Smooth muscle cell (in vitro differentiated cells): Measurements from ENCODE around the gene C12orf60. TPM values are rescaled to one million over a fixed set of nuclear protein-coding genes. Genes with fewer than 3 reads are reported as not detected.

Experiments used
- DNase-seq: peaks from one replicate; lab custom pipeline; 2025; ENCODE audit not compliant: unreplicated experiment; lab: John Stamatoyannopoulos, UW
- H2AFZ ChIP-seq: fragments of 200-600 bp; sonication (generic); 2 replicates; pipeline ENCODE4 v1.6.0; 2016; ENCODE audit warnings: antibody characterized with exemption, low read depth, mild to moderate bottlenecking
- H3F3A ChIP-seq: fragments of 200-600 bp; sonication (generic); 2 replicates; pipeline ENCODE4 v1.6.0; 2017; ENCODE audit warnings: antibody characterized with exemption, low read depth
- H3K27ac ChIP-seq: fragments of 200-600 bp; sonication (generic); 2 replicates; pipeline ENCODE4 v1.5.1; 2016; ENCODE audit warnings: low read depth, mild to moderate bottlenecking
- H3K27me3 ChIP-seq: fragments of 200-600 bp; sonication (generic); 2 replicates; pipeline ENCODE4 v1.6.1; 2016; ENCODE audit warnings: low read depth, mild to moderate bottlenecking
- H3K36me3 ChIP-seq: fragments of 200-600 bp; sonication (generic); 2 replicates; pipeline ENCODE4 v1.5.1; 2016; ENCODE audit warnings: low read depth
- H3K4me1 ChIP-seq: fragments of 200-600 bp; sonication (generic); 2 replicates; pipeline ENCODE4 v1.5.1; 2016; ENCODE audit warnings: low read depth
- H3K4me2 ChIP-seq: fragments of 200-600 bp; sonication (generic); 2 replicates; pipeline ENCODE4 v1.6.0; 2016; ENCODE audit warnings: mild to moderate bottlenecking
- H3K4me3 ChIP-seq: fragments of 200-600 bp; sonication (generic); 2 replicates; pipeline ENCODE4 v1.5.1; 2016; ENCODE audit warnings: mild to moderate bottlenecking
- H3K79me2 ChIP-seq: fragments of 200-600 bp; sonication (generic); 2 replicates; pipeline ENCODE4 v1.6.0; 2016; ENCODE audit warnings: low read depth, mild to moderate bottlenecking
- H3K9ac ChIP-seq: fragments of 200-600 bp; sonication (generic); 2 replicates; pipeline ENCODE4 v1.6.0; 2016; ENCODE audit warnings: low read depth
- H3K9me3 ChIP-seq: fragments of 200-600 bp; sonication (generic); replicated peaks from 2 replicates; pipeline ENCODE4 v1.5.1; 2016; ENCODE audit warnings: low read depth
- H4K20me1 ChIP-seq: fragments of 200-600 bp; sonication (generic); 2 replicates; pipeline ENCODE4 v1.6.0; 2016; ENCODE audit warnings: low read depth
- WGBS: methylation state at CpG from one replicate; pipeline ENCODE4 v1.1.7; 2016; ENCODE audit warnings: low lambda C conversion rate; 5-methylcytosine and 5-hydroxymethylcytosine counted together
- polyA plus RNA-seq: library from polyadenylated mRNA; unstranded; fragments of >200 nt; fragmentation: Nextera tagmentation; extraction: Ambion mirVana; gene quantifications from 2 replicates; pipeline ENCODE4 v1.2.1, GENCODE V29; 2016
- total RNA-seq: library from RNA; depleted of rRNA; stranded (reverse); fragments of >200 nt; gene quantifications from 2 replicates; pipeline ENCODE4 v1.2.3, GENCODE V29; 2014
- TF ChIP-seq, protein P1 (sequence below): fragments of 200-600 bp; sonication (generic); IDR thresholded peaks from 2 replicates; pipeline ENCODE4 v1.5.1; 2017; ENCODE audit warnings: borderline replicate concordance, mild to moderate bottlenecking, antibody characterized with exemption; ENCODE audit not compliant: insufficient read depth, poor library complexity, severe bottlenecking

The C12orf60 gene
- total and polyA plus RNA-seq, 2 experiments from 2014 or later, result 0.63 to 1.3 TPM

DNA sequence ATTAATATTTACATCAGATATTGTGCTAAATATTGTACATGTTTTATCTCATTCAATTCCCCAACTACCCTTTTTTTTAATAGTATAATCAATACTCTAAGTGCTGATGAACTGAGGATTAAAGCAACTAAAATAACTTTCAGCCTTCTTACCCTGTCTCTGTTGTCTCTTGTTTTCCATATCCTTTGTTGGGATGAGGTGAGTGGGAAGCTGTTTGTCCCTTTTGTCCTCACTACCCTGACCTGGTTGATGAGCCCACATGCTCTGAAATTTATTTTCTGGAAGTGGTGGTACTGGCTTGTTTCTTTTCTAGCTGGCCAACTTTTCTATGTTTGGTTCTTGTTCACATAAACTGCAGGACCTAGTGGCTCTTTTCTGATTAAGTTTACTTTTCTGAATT lies 49.4 kb downstream of the C12orf60 start:
- Histone ChIP-seq H3K27me3 (no peaks in the 10 kb centered on the region), H3K36me3 (no peaks in the 10 kb centered on the region), H3K4me1 (peaks cover 17% of the 10 kb centered on the region), H3K27ac (peak overlapping the region; percentile 73), H2AFZ (peak overlapping the region; percentile 79), H3K9ac (no peak overlapping the region), H3K4me2 (no peak overlapping the region), H3K79me2 (no peaks in the 10 kb centered on the region), H3K9me3 (no peaks in the 10 kb centered on the region), H3K4me3 (no peak overlapping the region), H3F3A (peaks cover 9% of the 10 kb centered on the region), H4K20me1 (no peaks in the 10 kb centered on the region)
- TF ChIP-seq, protein P1, sequence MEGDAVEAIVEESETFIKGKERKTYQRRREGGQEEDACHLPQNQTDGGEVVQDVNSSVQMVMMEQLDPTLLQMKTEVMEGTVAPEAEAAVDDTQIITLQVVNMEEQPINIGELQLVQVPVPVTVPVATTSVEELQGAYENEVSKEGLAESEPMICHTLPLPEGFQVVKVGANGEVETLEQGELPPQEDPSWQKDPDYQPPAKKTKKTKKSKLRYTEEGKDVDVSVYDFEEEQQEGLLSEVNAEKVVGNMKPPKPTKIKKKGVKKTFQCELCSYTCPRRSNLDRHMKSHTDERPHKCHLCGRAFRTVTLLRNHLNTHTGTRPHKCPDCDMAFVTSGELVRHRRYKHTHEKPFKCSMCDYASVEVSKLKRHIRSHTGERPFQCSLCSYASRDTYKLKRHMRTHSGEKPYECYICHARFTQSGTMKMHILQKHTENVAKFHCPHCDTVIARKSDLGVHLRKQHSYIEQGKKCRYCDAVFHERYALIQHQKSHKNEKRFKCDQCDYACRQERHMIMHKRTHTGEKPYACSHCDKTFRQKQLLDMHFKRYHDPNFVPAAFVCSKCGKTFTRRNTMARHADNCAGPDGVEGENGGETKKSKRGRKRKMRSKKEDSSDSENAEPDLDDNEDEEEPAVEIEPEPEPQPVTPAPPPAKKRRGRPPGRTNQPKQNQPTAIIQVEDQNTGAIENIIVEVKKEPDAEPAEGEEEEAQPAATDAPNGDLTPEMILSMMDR, result no peak
- no peak for DNase-seq

GRCh38 chr12:14853961-14854360 lies 50.5 kb downstream of the C12orf60 start:
- Histone ChIP-seq H3K4me1 (peaks cover 16% of the 10 kb centered on the region), H3K4me2 (peak overlapping the region; percentile 68), H3K9ac (no peak overlapping the region), H3K9me3 (no peaks in the 10 kb centered on the region), H3K36me3 (no peaks in the 10 kb centered on the region), H3F3A (peaks cover 9% of the 10 kb centered on the region), H3K79me2 (no peaks in the 10 kb centered on the region), H3K27ac (peak overlapping the region; percentile 73), H4K20me1 (no peaks in the 10 kb centered on the region), H3K27me3 (no peaks in the 10 kb centered on the region), H3K4me3 (peak overlapping the region; percentile 16), H2AFZ (peak overlapping the region; percentile 62)
- DNase-seq, result no peak
- TF ChIP-seq, protein P1, result no peak
- 22% methylated on average over 3 of the region's 3 CpGs for WGBS

GRCh38 chr12:14854586-14855183 lies 51.2 kb downstream of the C12orf60 start:
- H3K27me3 ChIP-seq, result no peaks in the 10 kb centered on the region
- peak overlapping the region; percentile 73 for H3K27ac ChIP-seq
- H4K20me1 ChIP-seq, result no peaks in the 10 kb centered on the region
- peaks cover 11% of the 10 kb centered on the region for H3K4me1 ChIP-seq
- TF ChIP-seq, protein P1, result no peak
- H3K9me3 ChIP-seq, result no peaks in the 10 kb centered on the region
- peak overlapping the region; percentile 58 for H2AFZ ChIP-seq
- peak overlapping the region; percentile 16 for H3K4me3 ChIP-seq
- no peak for DNase-seq
- H3K79me2 ChIP-seq, result no peaks in the 10 kb centered on the region
- peaks cover 7% of the 10 kb centered on the region for H3K36me3 ChIP-seq
- H3K9ac ChIP-seq, result no peak overlapping the region
- 29% methylated on average over 6 of the region's 6 CpGs for WGBS
- H3K4me2 ChIP-seq, result peak overlapping the region; percentile 68
- peaks cover 9% of the 10 kb centered on the region for H3F3A ChIP-seq

DNA sequence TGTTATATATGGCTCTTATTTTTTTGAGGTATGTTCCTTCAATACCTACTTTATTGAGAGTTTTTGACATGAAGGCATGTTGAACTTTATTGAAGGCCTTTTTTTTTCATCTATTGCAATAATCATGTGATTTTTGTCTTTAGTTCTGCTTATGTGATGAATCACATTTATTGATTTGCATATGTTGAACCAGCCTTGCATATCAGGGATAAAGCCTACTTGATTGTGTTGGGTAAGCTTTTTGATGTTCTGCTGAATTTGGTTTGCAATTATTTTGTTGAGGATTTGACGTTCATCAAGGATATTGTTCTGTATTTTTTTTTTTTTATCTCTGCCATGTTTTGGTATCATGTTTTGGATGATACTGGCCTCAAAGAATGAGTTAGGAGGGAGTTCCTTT lies 55.0 kb downstream of the C12orf60 start:
- Histone ChIP-seq H3K4me3 (no peak overlapping the region), H3K27me3 (no peaks in the 10 kb centered on the region), H3K9me3 (no peaks in the 10 kb centered on the region), H3K27ac (no peak overlapping the region), H3K9ac (no peak overlapping the region), H2AFZ (no peak overlapping the region), H3K36me3 (peaks cover 7% of the 10 kb centered on the region), H4K20me1 (no peaks in the 10 kb centered on the region), H3F3A (peaks cover 6% of the 10 kb centered on the region), H3K4me2 (no peak overlapping the region), H3K4me1 (peaks cover 10% of the 10 kb centered on the region), H3K79me2 (no peaks in the 10 kb centered on the region)
- DNase-seq, result no peak
- 89% methylated on average over 1 of the region's 1 CpG for whole genome bisulfite sequencing
- TF ChIP-seq, protein P1, result no peak
